Stimulated activated CD8-positive, alpha-beta memory T cell treated with anti-CD3 and anti-CD28 coated beads, Interleukin-12 subunit alpha, Interleukin-12 subunit beta, amount 100 ng/mL, for 24 hours (primary cell): ENCODE measurements around the gene FAM76A.
"Not testable (repeated sequence)": the region's sequence is repeated elsewhere in the genome, so short reads cannot be mapped to it uniquely, and the experiment has no call there.

Source experiments
- DNase-seq: peaks from one replicate; pipeline ENCODE4 v3.0.0-alpha.2; 2020; ENCODE audit errors: extremely low read depth

Gene FAM76A

GRCh38 chr1:27724961-27725373 lies 794 bp upstream of the FAM76A start:
- no peak for DNase-seq

GRCh38 chr1:27726173-27727044 lies 648 bp downstream of the FAM76A start:
- peak; percentile 25 for DNase-seq

DNA sequence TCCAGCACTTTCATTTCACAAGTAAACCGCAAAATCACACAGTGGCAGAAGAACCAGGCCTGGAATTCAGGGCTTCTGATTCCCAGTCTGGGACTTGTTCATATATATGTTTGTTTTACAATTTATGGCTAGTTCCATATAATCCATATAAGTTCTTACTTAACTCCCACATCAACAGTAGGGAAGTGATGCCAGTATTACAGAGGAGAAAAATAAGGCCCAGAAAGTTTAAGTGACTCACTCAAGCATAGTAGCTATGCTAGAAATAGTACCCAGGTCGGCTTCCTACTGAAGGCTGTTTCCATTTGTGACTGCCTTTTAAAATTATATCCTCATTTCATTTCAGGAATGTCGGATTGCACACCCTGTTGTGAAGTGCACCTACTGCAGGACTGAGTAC lies 1.4 kb downstream of the FAM76A start:
- DNase-seq: no peak

DNA sequence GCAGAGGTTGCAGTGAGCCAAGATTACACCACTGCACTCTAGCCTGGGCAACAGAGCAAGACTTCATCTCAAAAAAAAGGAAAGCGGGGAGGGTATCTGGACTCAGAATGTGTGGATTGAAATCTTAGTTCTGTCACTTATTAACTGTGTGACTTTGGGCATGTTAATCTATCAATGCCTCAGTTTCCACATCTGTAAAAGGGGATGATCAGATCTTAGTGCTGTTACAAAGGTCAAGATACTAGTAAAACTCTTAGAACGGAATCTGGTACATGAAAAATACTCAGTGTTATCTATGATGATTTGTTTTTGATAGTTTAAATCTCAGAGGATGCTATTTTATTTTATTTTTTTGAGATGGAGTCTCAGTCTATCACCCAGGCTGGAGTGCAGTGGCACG lies 10.5 kb downstream of the FAM76A start:
- no peak for DNase-seq

DNA sequence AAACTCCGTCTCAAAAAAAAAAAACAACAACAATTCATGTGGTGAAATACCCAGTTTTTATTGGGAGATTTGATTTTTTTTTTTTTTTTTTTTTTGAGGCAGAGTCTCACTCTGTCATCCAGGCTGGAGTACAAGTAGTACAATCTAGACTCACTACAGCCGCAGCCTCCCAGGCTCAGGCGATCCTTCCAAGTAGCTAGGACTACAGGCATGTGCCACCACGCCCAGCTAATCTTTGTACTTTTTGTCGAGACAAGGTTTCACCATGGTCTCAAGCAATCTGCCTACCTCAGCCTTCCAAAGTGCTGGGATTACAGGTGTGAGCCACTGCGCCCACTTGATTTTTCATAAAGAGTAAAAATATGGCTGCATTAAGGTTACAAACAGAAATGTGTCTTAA lies 15.4 kb downstream of the FAM76A start:
- no peak for DNase-seq

DNA sequence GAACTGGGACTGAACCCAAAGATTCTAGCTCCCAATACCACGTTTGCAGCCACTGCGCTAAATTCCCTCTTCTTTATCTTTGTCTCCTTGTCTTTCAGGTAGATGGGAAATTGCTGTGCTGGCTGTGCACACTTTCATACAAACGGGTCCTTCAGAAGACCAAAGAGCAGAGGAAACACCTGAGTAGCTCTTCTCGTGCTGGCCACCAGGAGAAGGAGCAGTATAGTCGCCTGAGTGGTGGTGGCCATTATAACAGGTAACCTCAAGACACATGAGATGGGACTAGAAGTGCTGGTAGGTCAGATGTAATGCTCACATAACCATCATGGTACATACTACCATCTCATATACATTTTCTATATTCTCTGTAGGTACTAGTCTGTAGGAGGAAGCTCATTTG lies 18.8 kb downstream of the FAM76A start:
- no peak for DNase-seq

DNA sequence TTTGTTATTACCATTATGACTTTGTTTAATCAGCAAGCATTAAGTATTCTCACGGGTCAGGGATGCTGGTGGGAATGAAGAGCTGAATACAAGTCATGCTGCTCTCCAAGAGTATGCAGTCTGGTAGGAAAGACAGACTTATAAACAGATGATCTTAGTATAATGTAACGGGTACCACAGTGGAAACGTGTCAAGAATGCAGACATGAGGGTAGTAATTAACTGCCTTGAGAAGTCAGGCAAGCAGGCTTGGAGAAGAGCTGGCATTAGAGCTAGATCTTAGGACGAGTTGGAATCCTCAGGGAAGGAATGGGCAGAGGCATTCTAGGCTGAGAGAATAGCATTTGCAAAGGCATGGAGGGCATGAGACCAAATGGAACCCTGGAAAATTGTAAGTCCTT lies 19.7 kb downstream of the FAM76A start:
- DNase-seq: no peak

- DNase-seq: no peak
Observed at GRCh38 chr1:27752360-27752759, 26.6 kb downstream of the FAM76A start.

- no peak for DNase-seq
Observed at GRCh38 chr1:27755286-27755685, 29.5 kb downstream of the FAM76A start.

GRCh38 chr1:27755865-27756264 lies 30.1 kb downstream of the FAM76A start:
- no peak for DNase-seq

- DNase-seq: no peak
Observed at GRCh38 chr1:27759236-27759635, 33.5 kb downstream of the FAM76A start.

DNA sequence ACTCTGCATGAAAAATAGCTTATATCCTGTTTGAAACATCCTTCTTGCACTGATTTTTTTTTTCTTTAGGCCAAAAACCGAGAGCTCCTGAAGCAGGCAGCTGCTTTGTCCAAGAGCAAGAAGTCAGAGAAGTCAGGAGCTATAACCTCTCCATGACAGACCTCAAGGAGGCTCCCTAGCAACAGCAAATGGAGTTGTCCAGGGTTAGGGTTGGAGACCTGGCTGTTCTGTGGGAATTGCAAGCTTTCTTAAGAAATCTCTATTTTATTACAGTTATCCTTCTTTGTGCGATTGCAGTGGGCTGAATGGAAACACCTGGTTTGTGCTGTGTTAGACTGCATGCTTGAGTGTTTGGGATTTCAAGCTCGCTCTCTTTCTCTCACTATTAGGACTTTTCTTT lies 34.7 kb downstream of the FAM76A start:
- DNase-seq: no peak

DNA sequence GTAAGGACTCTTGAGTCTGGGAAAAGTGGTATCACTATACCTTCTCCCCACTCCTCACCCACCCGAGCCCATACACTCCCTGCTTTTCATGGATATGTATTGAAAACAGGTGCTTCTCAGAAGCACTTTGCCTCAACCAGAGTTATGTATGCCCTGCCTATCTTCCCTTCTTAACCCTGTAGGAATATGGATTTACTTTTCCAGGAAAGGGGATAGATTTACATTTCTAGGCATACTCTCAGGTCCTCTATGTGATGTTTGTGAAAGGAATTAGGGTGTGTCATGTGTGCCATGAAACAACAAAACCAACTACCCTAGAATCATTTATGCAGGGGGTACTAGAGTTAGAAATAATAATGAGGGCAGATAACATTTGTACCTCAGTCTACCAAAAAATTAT lies 36.3 kb downstream of the FAM76A start:
- no peak for DNase-seq

DNA sequence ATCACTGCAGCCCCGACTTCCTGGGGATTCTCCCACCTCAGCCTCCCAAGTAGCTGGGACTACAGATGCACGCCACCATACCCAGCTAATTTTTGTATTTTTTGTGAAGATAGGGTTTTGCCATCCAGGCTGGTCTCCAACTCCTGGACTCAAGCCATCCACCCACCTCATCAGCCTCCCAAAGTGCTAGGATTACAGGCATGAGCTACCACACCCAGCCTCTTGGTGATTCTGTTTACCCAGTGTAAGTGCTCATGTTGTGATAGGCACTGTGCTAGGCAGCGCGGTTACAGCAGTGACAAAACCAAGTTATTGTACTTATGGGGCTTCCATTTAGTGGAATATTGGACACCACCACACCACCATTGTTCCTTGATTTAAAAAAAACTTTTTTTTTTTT lies 37.6 kb downstream of the FAM76A start:
- DNase-seq: no peak

DNA sequence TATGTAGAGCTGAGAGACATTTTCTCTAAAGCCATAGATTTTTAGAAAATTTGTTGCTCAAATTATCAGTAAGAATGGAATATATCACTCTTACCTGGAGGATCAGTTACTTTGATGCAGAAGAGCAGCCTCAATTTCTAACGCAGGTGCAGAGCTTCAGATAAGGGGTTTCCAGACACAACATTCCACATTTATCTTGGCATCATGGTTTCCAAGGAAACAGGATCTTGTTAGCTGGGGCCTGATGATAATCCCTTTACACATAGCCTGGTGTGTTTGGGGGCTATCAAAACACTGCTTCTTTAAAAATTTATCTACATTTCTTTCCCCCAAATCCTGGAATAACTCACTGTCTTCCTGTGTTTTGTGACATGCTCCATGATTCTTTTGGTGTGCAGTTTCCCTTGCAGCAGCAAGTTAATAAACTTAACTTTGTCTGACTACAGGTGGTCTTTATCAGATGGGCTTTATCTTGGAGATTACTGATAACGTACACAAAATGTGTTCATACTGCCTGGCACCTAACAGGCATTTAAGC lies 44.6 kb downstream of the FAM76A start:
- DNase-seq: no peak

- no peak for DNase-seq
Observed at GRCh38 chr1:27772036-27772931, 46.5 kb downstream of the FAM76A start.

GRCh38 chr1:27772932-27773825 lies 47.4 kb downstream of the FAM76A start, which contains the start of gene STX12:
STX12 (plus strand) TSS chr1:27773219; CDS start chr1:27773308, 89 bp downstream.
- DNase-seq: peak; percentile 97

- DNase-seq: no peak
Observed at GRCh38 chr1:27773826-27774445, 48.2 kb downstream of the FAM76A start.

- DNase-seq: no peak
Observed at GRCh38 chr1:27774654-27775053, 48.9 kb downstream of the FAM76A start.

- DNase-seq: not testable (repeated sequence)
Observed at GRCh38 chr1:27775336-27775735, 49.6 kb downstream of the FAM76A start.

- DNase-seq: not testable (repeated sequence)
Observed at GRCh38 chr1:27776276-27776675, 50.5 kb downstream of the FAM76A start.
